Left renal pelvis (tissue), 4 donors: ENCODE measurements around the gene FBXW11. TPM values are rescaled to one million over a fixed set of nuclear protein-coding genes. Genes with fewer than 3 reads are reported as not detected.

ENCODE experiments used
- DNase-seq, 4 donors: peaks; one replicate each; pipeline ENCODE4 v3.0.0-alpha.2; 2013; ENCODE audit warnings: low read depth in 4 of 4, low spot score in 3 of 4
- polyA plus RNA-seq, 4 donors: library from polyadenylated mRNA; unstranded; fragments of 120-200 nt; gene quantifications; one replicate each; pipeline ENCODE4 v1.2.1, GENCODE V29; 2013; ENCODE audit not compliant: insufficient read length in 4 of 4

FBXW11 gene
- polyA plus RNA-seq = 10 to 100 TPM; 51.8 to 62.2 (median 55.3) TPM

DNA sequence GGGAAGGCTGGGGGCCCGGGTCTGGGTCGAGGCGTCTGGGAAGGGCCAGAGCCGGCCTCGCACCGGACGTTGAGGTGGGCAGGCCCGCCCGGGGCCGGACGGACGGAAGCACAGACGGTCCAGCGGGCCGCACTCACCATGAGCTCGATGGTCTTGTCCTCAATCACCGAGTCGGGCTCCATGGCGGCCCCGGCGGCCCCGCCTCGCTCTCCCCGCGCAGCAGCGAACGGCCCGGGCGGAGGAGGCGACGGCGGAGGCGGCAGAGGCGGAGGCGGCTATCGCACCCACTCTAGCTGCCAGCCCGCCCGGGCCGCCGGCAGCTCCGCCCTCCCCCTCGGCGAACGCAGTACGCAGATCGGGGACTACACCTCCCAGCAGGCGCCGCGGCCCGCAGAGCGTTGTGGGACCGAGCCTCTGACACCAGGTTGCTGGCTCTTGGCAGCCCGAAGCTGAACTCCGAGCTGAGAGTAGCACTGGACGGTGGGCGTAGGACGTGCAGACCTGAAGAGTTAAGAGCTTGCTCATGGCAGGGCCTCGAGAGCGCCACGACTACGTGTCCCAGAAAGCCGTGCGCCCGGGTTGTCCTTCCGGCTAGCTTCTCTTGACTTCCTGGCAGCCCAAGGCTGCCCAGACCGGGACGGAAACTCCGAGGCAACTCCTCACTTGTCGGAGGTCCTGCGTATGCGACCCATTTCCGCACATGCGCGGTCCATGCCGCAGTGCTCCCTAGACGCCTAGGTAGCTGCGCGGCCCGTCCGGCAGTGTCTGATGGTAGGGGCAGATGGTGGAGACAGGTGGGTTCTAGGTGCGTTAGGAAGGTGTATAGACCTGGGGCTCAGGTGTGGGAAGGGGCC lies at the start of gene FBXW11:
Gene FBXW11 (minus strand): TSS at position 318 of the 854 bp plus-strand sequence. CDS start 136 bp downstream, at position 182.
- peak; percentile 93 to 94 (median 94) for DNase-seq

DNA sequence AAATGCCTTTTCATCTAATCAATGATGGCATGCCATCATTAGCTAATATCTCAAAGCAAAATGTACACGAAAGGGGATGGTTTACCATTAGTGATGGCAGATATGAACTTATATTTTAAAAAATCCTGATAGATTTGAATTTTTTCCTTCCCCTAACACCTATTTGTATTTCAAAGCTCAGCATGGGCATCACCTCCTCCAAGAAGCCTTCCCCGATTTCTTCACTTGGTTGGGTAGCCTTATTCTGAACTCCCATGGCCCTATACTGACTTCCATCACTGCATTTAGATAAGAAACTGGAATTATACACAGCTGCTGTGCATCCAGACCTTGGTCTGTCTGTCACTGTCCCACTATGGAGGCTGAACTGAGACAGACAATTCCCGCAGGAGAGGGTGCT lies 49.6 kb upstream of the FBXW11 start:
- DNase-seq = no peak

DNA sequence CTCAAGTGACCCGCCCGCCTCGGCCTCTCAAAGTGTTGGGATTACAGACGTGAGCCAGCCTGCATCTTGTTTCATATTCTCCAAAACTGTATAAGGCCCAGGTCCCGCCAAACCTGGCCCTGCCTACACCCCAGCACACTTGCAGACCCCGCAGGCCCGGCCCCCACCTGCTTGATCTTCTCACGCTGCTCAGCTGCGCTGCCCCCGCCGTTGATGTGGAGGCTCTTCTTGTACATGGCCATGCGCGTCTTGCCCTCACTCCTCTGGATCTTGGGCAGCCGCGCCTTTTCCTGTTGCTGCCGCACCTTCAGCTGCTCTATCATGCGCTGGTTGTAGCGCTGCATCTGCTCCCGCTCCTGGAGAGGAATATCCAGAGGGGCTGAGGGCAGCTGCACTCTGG lies 49.0 kb upstream of the FBXW11 start:
- DNase-seq = no peak

- no peak for DNase-seq
These were observed 48.2 kb upstream of the FBXW11 start for GRCh38 chr5:172054611-172055153.

GRCh38 chr5:172052450-172053236 lies 46.2 kb upstream of the FBXW11 start:
- no peak for DNase-seq

DNA sequence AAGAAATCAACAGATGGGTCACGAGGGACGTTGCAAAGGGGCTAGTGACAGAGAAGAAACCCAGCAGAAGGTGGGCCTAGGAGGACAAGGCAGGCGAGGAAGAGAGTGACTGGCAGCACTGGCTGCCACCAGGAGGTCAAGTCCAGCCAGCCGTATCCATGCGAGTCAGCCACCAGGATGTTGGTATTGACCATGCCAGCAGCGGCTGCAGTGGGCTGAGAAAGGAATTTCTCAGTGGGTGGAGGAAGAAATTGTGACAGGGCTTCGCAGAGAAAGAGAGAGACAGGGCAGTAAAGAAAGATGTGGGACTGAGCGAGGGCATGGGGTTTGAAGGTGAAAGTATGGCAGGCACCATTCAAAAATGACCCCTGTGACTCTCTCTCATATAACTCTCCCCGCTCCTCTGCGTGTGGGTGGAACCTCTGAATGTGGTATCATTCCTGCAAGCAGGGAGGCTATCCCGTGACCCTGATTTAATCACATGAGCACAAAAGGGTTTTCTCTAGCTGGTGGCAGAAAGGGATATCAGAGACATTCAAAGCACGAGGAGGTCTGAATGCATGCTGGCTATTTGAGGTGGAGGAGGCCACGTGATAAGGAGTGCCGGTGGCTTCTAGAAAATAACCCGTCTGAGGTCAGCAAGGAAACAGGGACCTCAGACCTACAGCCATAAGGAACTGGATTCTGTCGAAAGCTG lies 45.4 kb upstream of the FBXW11 start:
- no peak for DNase-seq

- DNase-seq = no peak
These were observed 43.6 kb upstream of the FBXW11 start for GRCh38 chr5:172050080-172050479.

DNA sequence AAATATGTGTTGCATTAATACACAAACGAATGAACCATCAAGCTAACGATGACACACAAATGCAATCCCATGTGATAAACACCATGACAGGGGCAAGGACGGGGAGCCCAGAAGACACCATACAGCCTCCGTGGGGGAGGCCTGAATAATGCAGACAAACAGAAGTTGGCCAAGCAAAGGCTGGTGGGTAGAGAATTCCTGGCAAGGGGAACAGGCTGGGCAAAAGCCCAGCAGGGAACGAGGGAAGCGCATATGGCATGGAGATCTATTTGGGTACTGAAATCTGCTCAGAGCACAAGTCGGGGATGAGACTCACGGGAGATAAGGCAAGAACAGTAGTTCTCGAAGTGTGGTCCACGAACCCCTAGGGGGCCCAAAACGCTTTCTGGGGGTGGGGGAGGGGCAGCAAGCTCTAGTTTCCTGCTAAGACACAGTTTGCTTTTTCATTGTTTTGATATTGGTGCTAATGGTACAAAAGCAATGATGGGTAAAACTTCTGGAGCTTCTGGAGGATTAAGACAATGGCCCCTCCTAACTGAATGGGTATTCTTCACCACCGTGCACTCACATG lies 42.9 kb upstream of the FBXW11 start:
- no peak for DNase-seq

- no peak for DNase-seq
These were observed 42.2 kb upstream of the FBXW11 start for GRCh38 chr5:172048539-172049101.

DNA sequence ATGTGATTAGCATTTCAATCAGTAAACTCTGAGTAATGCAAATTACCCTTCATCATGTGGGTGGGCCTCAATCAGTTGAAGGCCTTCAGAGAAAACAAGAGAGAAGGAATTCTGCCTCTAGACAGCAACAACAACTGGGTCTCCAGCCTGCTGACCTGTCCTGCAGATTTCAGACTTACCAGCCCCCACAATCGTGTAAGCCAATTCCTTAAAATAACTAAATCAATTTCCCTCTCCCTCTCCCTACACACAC lies 41.7 kb upstream of the FBXW11 start:
- DNase-seq = no peak

- DNase-seq = no peak
These were observed 40.2 kb upstream of the FBXW11 start for GRCh38 chr5:172046593-172046992.

DNA sequence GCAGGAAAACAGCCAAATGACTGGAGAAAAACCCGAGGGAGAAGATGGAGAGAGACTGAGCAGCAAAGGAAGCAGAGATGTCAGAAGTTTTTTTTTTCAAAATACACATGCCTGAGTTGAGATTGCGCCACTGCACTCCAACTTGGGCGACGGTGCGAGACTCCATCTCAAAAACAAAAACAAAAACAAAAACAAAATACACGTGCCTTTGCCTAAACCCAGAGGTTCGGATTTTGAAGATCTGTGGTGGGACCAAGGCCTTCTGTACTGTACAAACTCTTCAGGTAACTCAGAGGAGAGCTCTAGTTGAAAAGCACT lies 38.8 kb upstream of the FBXW11 start:
- DNase-seq = no peak

DNA sequence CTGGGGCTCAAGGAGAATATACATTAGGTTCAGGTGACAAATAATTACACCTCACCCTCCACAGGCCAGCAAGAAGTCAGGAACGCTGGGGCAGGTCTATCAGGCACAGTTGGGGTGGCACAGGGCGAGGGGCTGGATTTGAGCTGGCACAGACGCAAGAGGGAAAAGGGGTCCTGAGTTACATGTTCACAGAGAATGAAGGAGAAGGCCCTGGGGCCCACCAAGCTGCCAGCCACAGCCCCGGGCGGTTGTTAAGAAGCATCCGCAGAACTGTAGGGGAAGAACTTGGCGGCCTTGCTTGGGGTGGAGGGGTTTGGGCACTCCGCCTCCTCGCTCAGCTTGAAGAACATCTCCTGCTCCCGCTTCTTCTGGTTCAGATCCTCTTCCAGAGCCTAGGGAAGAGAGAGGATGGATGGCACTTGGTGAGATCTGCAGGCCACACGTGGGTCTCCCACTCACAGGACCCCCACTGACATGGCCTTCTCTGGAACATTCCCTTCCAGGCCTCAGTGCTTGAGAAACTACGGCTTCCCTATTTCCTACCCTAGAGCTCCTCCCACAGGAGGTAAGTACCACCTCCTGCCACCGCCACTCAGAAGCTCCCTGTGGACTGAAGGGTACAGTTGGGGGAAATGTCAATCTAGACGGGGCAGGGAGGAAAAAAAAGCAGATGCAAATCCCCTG lies 38.3 kb upstream of the FBXW11 start:
- DNase-seq = no peak

DNA sequence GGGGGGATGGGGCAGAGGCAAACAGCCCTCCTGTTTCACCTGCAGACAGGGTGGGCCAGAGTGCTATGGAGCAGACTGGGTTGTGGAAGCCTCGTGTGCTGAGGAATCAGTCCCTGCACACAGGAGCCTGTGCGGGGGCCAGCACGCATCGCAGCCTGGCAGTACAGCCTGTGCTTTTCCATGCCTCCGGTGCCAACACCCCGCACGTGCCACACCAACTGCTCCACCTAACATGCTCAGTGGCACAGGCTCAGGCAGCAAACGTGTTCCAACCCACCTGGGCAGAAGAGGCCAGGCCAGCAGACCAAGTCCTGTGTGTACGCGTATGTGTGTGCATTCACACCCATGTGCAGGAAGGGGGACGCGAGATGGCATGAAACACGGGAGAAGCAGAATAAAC lies 37.4 kb upstream of the FBXW11 start:
- DNase-seq = no peak

DNA sequence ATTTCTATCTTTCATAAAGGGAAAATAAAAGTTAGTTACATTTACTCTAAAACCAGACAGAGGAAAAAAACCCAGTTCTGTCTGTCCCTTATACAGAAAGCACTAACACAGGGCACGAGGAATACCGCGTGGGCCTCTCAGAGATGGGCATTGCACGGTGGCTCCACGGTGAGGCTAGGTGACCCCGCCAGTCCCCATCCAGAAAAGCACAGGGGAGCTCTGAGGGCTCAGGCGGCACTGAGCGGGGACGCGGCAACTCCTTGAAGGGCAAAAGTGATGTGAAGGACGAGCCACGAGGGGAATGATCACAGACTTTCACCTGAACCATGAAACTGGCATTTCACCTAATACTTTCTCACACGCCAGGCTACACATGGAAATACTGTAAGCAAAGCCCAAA lies 35.7 kb upstream of the FBXW11 start:
- no peak for DNase-seq

- no peak for DNase-seq
These were observed 31.7 kb upstream of the FBXW11 start for GRCh38 chr5:172038167-172038566.

GRCh38 chr5:172035049-172035448 lies 28.6 kb upstream of the FBXW11 start:
- DNase-seq = no peak

- DNase-seq = no peak
These were observed 25.5 kb upstream of the FBXW11 start for GRCh38 chr5:172031894-172032461.

- DNase-seq = no peak
These were observed 23.4 kb upstream of the FBXW11 start for GRCh38 chr5:172029876-172030275.

DNA sequence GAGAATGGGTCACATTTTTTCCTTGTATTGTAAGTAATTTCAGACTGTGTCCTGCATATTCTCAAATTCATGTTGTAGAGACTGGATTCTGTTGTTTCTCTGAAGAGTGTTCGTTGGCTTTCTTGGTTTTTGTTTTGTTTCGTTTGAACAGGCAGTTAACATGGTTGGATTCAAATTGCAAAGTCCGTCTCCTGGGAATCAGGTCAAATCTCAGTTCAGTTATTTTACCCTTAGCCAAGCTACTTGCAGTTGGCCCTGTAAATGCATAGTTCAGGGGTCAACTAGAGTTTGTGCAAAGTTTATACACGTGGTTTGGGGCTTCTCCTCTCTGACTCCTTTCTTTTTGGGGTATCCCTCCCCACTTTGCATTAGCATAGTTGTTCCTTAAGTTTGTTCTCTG lies 21.7 kb upstream of the FBXW11 start:
- no peak for DNase-seq
